ENCODE measurements around the gene CPE.
A peak's percentile ranks its signal among the peaks of the same experiment; 100 is the strongest.

The CPE gene

GRCh38 chr4:165351359-165352130, 27.3 kb upstream of the CPE start:
- no peak for DNase-seq
- Histone ChIP-seq H3K36me3 (ENCODE audit: control insufficient read depth in 4 of 4, insufficient read depth in 4 of 4, low read length in 3 of 4) (no peaks in the 10 kb centered on the region), H3K27me3 (replicated peaks in 2 of 5; ENCODE audit: control insufficient read depth in 4 of 5, insufficient read depth in 5 of 5, low read length in 4 of 5) (no peaks in the 10 kb centered on the region), H3K4me3 (ENCODE audit: control insufficient read depth in 1 of 7, extremely low read depth in 1 of 7, insufficient read depth in 4 of 7, low read depth in 2 of 7, low read length in 6 of 7) (no peak overlapping the region), H3K9me3 (ENCODE audit: control extremely low read depth in 1 of 5, control insufficient read depth in 4 of 5, insufficient read depth in 2 of 5, low read depth in 1 of 5, low read length in 4 of 5) (no peaks in the 10 kb centered on the region), H3K27ac (ENCODE audit: insufficient read depth in 1 of 2, low read depth in 1 of 2, low read length in 2 of 2, poor library complexity in 1 of 2, severe bottlenecking in 2 of 2) (no peak overlapping the region), H3K4me1 (ENCODE audit: control extremely low read depth in 1 of 4, control insufficient read depth in 4 of 4, insufficient read depth in 4 of 4, low read length in 3 of 4) (no peaks in the 10 kb centered on the region)
- ChIA-PET CTCF (interaction anchor here (1.0 kb wide), 1 partner anchor 220 kb away, joined by 3 read pairs; no protein-coding TSS in a partner anchor), POLR2A (no interaction called here)
- 96% methylated on average over 4 of the region's 5 CpGs for WGBS (ENCODE audit: insufficient coverage)

GRCh38 chr4:165355900-165356300, 22.9 kb upstream of the CPE start:
- H3K4me3 ChIP-seq (ENCODE audit: control insufficient read depth in 1 of 7, extremely low read depth in 1 of 7, insufficient read depth in 4 of 7, low read depth in 2 of 7, low read length in 6 of 7), result no peak overlapping the region
- H3K27ac ChIP-seq (ENCODE audit: insufficient read depth in 1 of 2, low read depth in 1 of 2, low read length in 2 of 2, poor library complexity in 1 of 2, severe bottlenecking in 2 of 2), result no peak overlapping the region
- no peaks in the 10 kb centered on the region for H3K9me3 ChIP-seq (ENCODE audit: control extremely low read depth in 1 of 5, control insufficient read depth in 4 of 5, insufficient read depth in 2 of 5, low read depth in 1 of 5, low read length in 4 of 5)
- no peaks in the 10 kb centered on the region for H3K36me3 ChIP-seq (ENCODE audit: control insufficient read depth in 4 of 4, insufficient read depth in 4 of 4, low read length in 3 of 4)
- H3K4me1 ChIP-seq (ENCODE audit: control extremely low read depth in 1 of 4, control insufficient read depth in 4 of 4, insufficient read depth in 4 of 4, low read length in 3 of 4), result peaks cover 0 to 6% (median 0%) of the 10 kb centered on the region in 4 experiments
- peak; percentile 57 to 71 (median 69) for DNase-seq
- POLR2A ChIA-PET, result interaction anchor here (0.5 kb wide), 1 partner anchor 29 kb away, joined by 3 read pairs; the partner anchor contains the start of gene MSMO1
- CTCF ChIA-PET, result interaction anchor here (0.9 to 3.0 kb wide), 9 partner anchors 10 to 736 kb away, joined by 3 to 12 read pairs (median 4); partner anchors contain the start of gene CPE
- H3K27me3 ChIP-seq (replicated peaks in 2 of 5; ENCODE audit: control insufficient read depth in 4 of 5, insufficient read depth in 5 of 5, low read length in 4 of 5), result peaks cover 0 to 2% (median 0%) of the 10 kb centered on the region in 5 experiments
- WGBS (ENCODE audit: insufficient coverage), result no CpG with 5 or more reads among the region's 2 CpGs

GRCh38 chr4:165359506-165359905, 19.3 kb upstream of the CPE start:
- WGBS (ENCODE audit: insufficient coverage), result 43% methylated on average over 1 of the region's 2 CpGs
- Histone ChIP-seq H3K4me3 (ENCODE audit: control insufficient read depth in 1 of 7, extremely low read depth in 1 of 7, insufficient read depth in 4 of 7, low read depth in 2 of 7, low read length in 6 of 7) (no peak overlapping the region), H3K27me3 (replicated peaks in 2 of 5; ENCODE audit: control insufficient read depth in 4 of 5, insufficient read depth in 5 of 5, low read length in 4 of 5) (peaks cover 0 to 2% (median 0%) of the 10 kb centered on the region in 5 experiments), H3K4me1 (ENCODE audit: control extremely low read depth in 1 of 4, control insufficient read depth in 4 of 4, insufficient read depth in 4 of 4, low read length in 3 of 4) (peaks cover 0 to 6% (median 0%) of the 10 kb centered on the region in 4 experiments), H3K27ac (ENCODE audit: insufficient read depth in 1 of 2, low read depth in 1 of 2, low read length in 2 of 2, poor library complexity in 1 of 2, severe bottlenecking in 2 of 2) (no peak overlapping the region), H3K36me3 (ENCODE audit: control insufficient read depth in 4 of 4, insufficient read depth in 4 of 4, low read length in 3 of 4) (no peaks in the 10 kb centered on the region), H3K9me3 (ENCODE audit: control extremely low read depth in 1 of 5, control insufficient read depth in 4 of 5, insufficient read depth in 2 of 5, low read depth in 1 of 5, low read length in 4 of 5) (no peaks in the 10 kb centered on the region)
- ChIA-PET POLR2A (no interaction called here), CTCF (interaction anchor here (0.8 to 1.7 kb wide), 5 partner anchors 10 to 229 kb away, joined by 3 to 5 read pairs (median 4); partner anchors contain the start of gene CPE)
- peak; percentile 15 to 56 (median 47) for DNase-seq

- Histone ChIP-seq H3K36me3 (ENCODE audit: control insufficient read depth in 4 of 4, insufficient read depth in 4 of 4, low read length in 3 of 4) (no peaks in the 10 kb centered on the region), H3K27me3 (replicated peaks in 2 of 5; ENCODE audit: control insufficient read depth in 4 of 5, insufficient read depth in 5 of 5, low read length in 4 of 5) (peaks cover 0 to 2% (median 0%) of the 10 kb centered on the region in 5 experiments), H3K4me1 (ENCODE audit: control extremely low read depth in 1 of 4, control insufficient read depth in 4 of 4, insufficient read depth in 4 of 4, low read length in 3 of 4) (peaks cover 0 to 6% (median 0%) of the 10 kb centered on the region in 4 experiments), H3K9me3 (ENCODE audit: control extremely low read depth in 1 of 5, control insufficient read depth in 4 of 5, insufficient read depth in 2 of 5, low read depth in 1 of 5, low read length in 4 of 5) (no peaks in the 10 kb centered on the region), H3K4me3 (ENCODE audit: control insufficient read depth in 1 of 7, extremely low read depth in 1 of 7, insufficient read depth in 4 of 7, low read depth in 2 of 7, low read length in 6 of 7) (no peak overlapping the region), H3K27ac (ENCODE audit: insufficient read depth in 1 of 2, low read depth in 1 of 2, low read length in 2 of 2, poor library complexity in 1 of 2, severe bottlenecking in 2 of 2) (no peak overlapping the region)
- POLR2A ChIA-PET, result no interaction called here
- WGBS (ENCODE audit: insufficient coverage), result 83% methylated on average over 2 of the region's 6 CpGs
- no peak for DNase-seq
- CTCF ChIA-PET, result interaction anchor here (0.8 to 1.7 kb wide), 4 partner anchors 10 to 28 kb away, joined by 3 to 5 read pairs (median 4); partner anchors contain the start of gene CPE
Measured at GRCh38 chr4:165360041-165360695, 18.6 kb upstream of the CPE start.

- CTCF ChIA-PET, result no interaction called here
- Histone ChIP-seq H3K9me3 (ENCODE audit: control extremely low read depth in 1 of 5, control insufficient read depth in 4 of 5, insufficient read depth in 2 of 5, low read depth in 1 of 5, low read length in 4 of 5) (no peaks in the 10 kb centered on the region), H3K27me3 (replicated peaks in 2 of 5; ENCODE audit: control insufficient read depth in 4 of 5, insufficient read depth in 5 of 5, low read length in 4 of 5) (peaks cover 0 to 2% (median 0%) of the 10 kb centered on the region in 5 experiments), H3K4me1 (ENCODE audit: control extremely low read depth in 1 of 4, control insufficient read depth in 4 of 4, insufficient read depth in 4 of 4, low read length in 3 of 4) (peaks cover 0 to 6% (median 0%) of the 10 kb centered on the region in 4 experiments), H3K36me3 (ENCODE audit: control insufficient read depth in 4 of 4, insufficient read depth in 4 of 4, low read length in 3 of 4) (no peaks in the 10 kb centered on the region), H3K27ac (ENCODE audit: insufficient read depth in 1 of 2, low read depth in 1 of 2, low read length in 2 of 2, poor library complexity in 1 of 2, severe bottlenecking in 2 of 2) (no peak overlapping the region), H3K4me3 (ENCODE audit: control insufficient read depth in 1 of 7, extremely low read depth in 1 of 7, insufficient read depth in 4 of 7, low read depth in 2 of 7, low read length in 6 of 7) (no peak overlapping the region)
- WGBS (ENCODE audit: insufficient coverage), result 96% methylated on average over 7 of the region's 7 CpGs
- POLR2A ChIA-PET, result no interaction called here
- no peak for DNase-seq
Measured at GRCh38 chr4:165360985-165361670, 17.7 kb upstream of the CPE start.

GRCh38 chr4:165361810-165362209, 17.0 kb upstream of the CPE start:
- WGBS (ENCODE audit: insufficient coverage), result 100% methylated on average over 1 of the region's 2 CpGs

More at GRCh38 chr4:165361810-165362209, 17.0 kb upstream of the CPE start:
- H3K4me1 ChIP-seq (ENCODE audit: control extremely low read depth in 1 of 4, control insufficient read depth in 4 of 4, insufficient read depth in 4 of 4, low read length in 3 of 4), result peaks cover 0 to 6% (median 0%) of the 10 kb centered on the region in 4 experiments
- H3K9me3 ChIP-seq (ENCODE audit: control extremely low read depth in 1 of 5, control insufficient read depth in 4 of 5, insufficient read depth in 2 of 5, low read depth in 1 of 5, low read length in 4 of 5), result no peaks in the 10 kb centered on the region
- ChIA-PET POLR2A (interaction anchor here (0.7 kb wide), 2 partner anchors 797 to 964 kb away, joined by 5 read pairs; no protein-coding TSS in a partner anchor), CTCF (interaction anchor here (0.8 kb wide), 1 partner anchor 18 kb away, joined by 3 read pairs; no protein-coding TSS in a partner anchor)
- H3K4me3 ChIP-seq (ENCODE audit: control insufficient read depth in 1 of 7, extremely low read depth in 1 of 7, insufficient read depth in 4 of 7, low read depth in 2 of 7, low read length in 6 of 7), result no peak overlapping the region
- peaks cover 0 to 2% (median 0%) of the 10 kb centered on the region in 5 experiments for H3K27me3 ChIP-seq (replicated peaks in 2 of 5; ENCODE audit: control insufficient read depth in 4 of 5, insufficient read depth in 5 of 5, low read length in 4 of 5)
- no peak for DNase-seq
- H3K27ac ChIP-seq (ENCODE audit: insufficient read depth in 1 of 2, low read depth in 1 of 2, low read length in 2 of 2, poor library complexity in 1 of 2, severe bottlenecking in 2 of 2), result no peak overlapping the region
- H3K36me3 ChIP-seq (ENCODE audit: control insufficient read depth in 4 of 4, insufficient read depth in 4 of 4, low read length in 3 of 4), result no peaks in the 10 kb centered on the region
